Heart right ventricle (tissue), 16 donors: ENCODE data around the gene CSNK1G2. TPM values are rescaled to one million over a fixed set of nuclear protein-coding genes. Genes with fewer than 3 reads are reported as not detected.

ENCODE experiments used
- ATAC-seq, 8 donors: fragments of 200-7000 bp; cut with Tn5 transposase; one replicate each; pipeline ENCODE4 v1.9.1; 2020; ENCODE audit warnings: mild to moderate bottlenecking in 8 of 8, moderate library complexity in 8 of 8, moderate number of reproducible peaks in 1 of 8
- DNase-seq, 2 donors: peaks; one replicate each; pipeline ENCODE4 v3.0.0-alpha.2; 2020
- H3K27ac ChIP-seq, 10 donors: fragments of 200-600 bp; sonication (generic) in 2 of 10; one replicate each; pipeline versions ENCODE4 v1.5.0 to v1.8.0; 2020 to 2022; ENCODE audit warnings: mild to moderate bottlenecking in 3 of 10
- H3K27me3 ChIP-seq, 7 donors: fragments of 200-600 bp; one replicate each; pipeline ENCODE4 v1.8.0; 2021 to 2022; ENCODE audit warnings: mild to moderate bottlenecking in 2 of 7
- H3K36me3 ChIP-seq, 9 donors: fragments of 200-600 bp; sonication (generic) in 1 of 9; one replicate each; pipeline versions ENCODE4 v1.5.0 to v1.8.0; 2020 to 2022; ENCODE audit warnings: mild to moderate bottlenecking in 2 of 9
- H3K4me1 ChIP-seq, 9 donors: fragments of 200-600 bp; sonication (generic) in 1 of 9; one replicate each; pipeline versions ENCODE4 v1.5.0 to v1.8.0; 2020 to 2022; ENCODE audit warnings: mild to moderate bottlenecking in 4 of 9
- H3K4me3 ChIP-seq, 10 donors: fragments of 200-600 bp; sonication (generic) in 2 of 10; one replicate each; pipeline versions ENCODE4 v1.5.0 to v1.8.0; 2020 to 2022; ENCODE audit warnings: mild to moderate bottlenecking in 7 of 10, moderate library complexity in 2 of 10
- H3K9me3 ChIP-seq, 11 donors: fragments of 200-600 bp in 10 of 11; sonication (generic) in 2 of 11; one replicate each; pipeline versions ENCODE4 v1.5.0 to v1.8.0; 2013 to 2022; ENCODE audit warnings: mild to moderate bottlenecking in 2 of 11, control low read depth in 1 of 11, moderate library complexity in 1 of 11
- CTCF ChIP-seq, 9 donors: fragments of 200-600 bp; sonication (generic) in 2 of 9; IDR thresholded peaks; one replicate each; pipeline versions ENCODE4 v1.5.0 to v1.8.0; 2021 to 2022; ENCODE audit warnings: antibody characterized with exemption in 9 of 9, mild to moderate bottlenecking in 5 of 9, moderate library complexity in 1 of 9
- WGBS, 2 donors: extraction: QIAGEN DNeasy Blood & Tissue Kit; methylation state at CpG; one replicate each; pipeline ENCODE4 v1.1.7; 2013; ENCODE audit warnings: inconsistent platforms in 1 of 2; 5-methylcytosine and 5-hydroxymethylcytosine counted together
- intact Hi-C, 10 donors: fragments of 100-400 bp; cut with DNase I; formaldehyde crosslinking; loops; one replicate each; pipeline versions ENCODE4 v1.11.1 to v1.14.2; 2022
- polyA plus RNA-seq, 2 donors: library from polyadenylated mRNA; stranded (reverse); fragments of 200-250 nt; gene quantifications; one replicate each; pipeline ENCODE4 v1.2.3, GENCODE V29; 2013
- total RNA-seq, 10 donors: library from RNA; stranded (reverse); fragmentation: NEBNext Ultra II Directional in 3 of 10; extraction: Animal tissue kit (Norgen Biotek cat#: 25700) in 3 of 10; gene quantifications; one replicate each; pipeline versions ENCODE4 v1.2.1 to v1.2.4, GENCODE V29; 2021 to 2023
- donor health status: Arrhythmogenic right ventricular cardiomyopathy.
- donor health status: ischemic (EF 13 %, LVEDD 7.1; RV severe dilation, severe dysfunction).
- donor health status: healthy with polysubstance abuse.
- donor health status: DM: no; HTN: yes; CAD: no.
- donor health status: DM: no; HTN: no; CAD: no.
- donor health status: ischemic (EF 25% LVEDD 6.9; RV normal size, moderate dysfunction).
- donor health status: ischemic (EF 25% LVEDD 5.7; RV mildly dilated, moderate dysfunction).
- donor health status: healthy.
- donor health status: DM: yes; HTN: yes; CAD: no.
- donor health status: Ischemic cardiomyopathy.
- donor health status: ischemic (EF 35%, LVEDD 5.7; RV mildly dilated, moderate dysfunction).
- donor health status: nonischemic (EF 11% LVEDD 7.7; RV severe dilation, severe dysfunction).
- donor health status: DM: yes; HTN: yes; CAD: no.
- donor health status: PGD.
- donor health status: ischemic (EF 29% LVEDD 5.4; RV normal size, mild dysfunction).
- donor health status: nonischemic (EF 23%, LVEDD 6.1; RV moderate dilation, normal function).

Gene CSNK1G2
- total and polyA plus RNA-seq, 12 donors: 17.7 to 35.2 (median 23.9) TPM

GRCh38 chr19:2010135-2010668 is 69.2 kb downstream of the CSNK1G2 start:
- intact Hi-C loops: no loop called here
- 93 to 94% methylated on average over 20 of the region's 20 CpGs for WGBS, 2 donors
- ATAC-seq (no peak), DNase-seq (no peak)
- Histone ChIP-seq H3K4me1 (peaks cover 0 to 9% (median 3%) of the 10 kb centered on the region in 9 donors), H3K36me3 (no peaks in the 10 kb centered on the region), H3K27ac (no peak overlapping the region), H3K9me3 (no peaks in the 10 kb centered on the region), H3K27me3 (no peaks in the 10 kb centered on the region), H3K4me3 (no peak overlapping the region)
- TF ChIP-seq CTCF (IDR thresholded peaks at IDR 0.05): no peak

- no peak for TF ChIP-seq CTCF (IDR thresholded peaks at IDR 0.05)
- Histone ChIP-seq H3K36me3 (no peaks in the 10 kb centered on the region), H3K4me3 (no peak overlapping the region), H3K9me3 (no peaks in the 10 kb centered on the region), H3K4me1 (peaks cover under 1 to 11% (median 4%) of the 10 kb centered on the region in 9 donors), H3K27me3 (no peaks in the 10 kb centered on the region), H3K27ac (no peak overlapping the region)
- intact Hi-C loops: no loop called here
- WGBS, 2 donors: 95 to 96% methylated on average over 12 of the region's 12 CpGs
- ATAC-seq (no peak), DNase-seq (no peak)
Measured at GRCh38 chr19:2011169-2011568, 70.2 kb downstream of the CSNK1G2 start.

- 87 to 90% methylated on average over 21 of the region's 21 CpGs for WGBS, 2 donors
- Histone ChIP-seq H3K27ac (no peak overlapping the region), H3K36me3 (no peaks in the 10 kb centered on the region), H3K9me3 (no peaks in the 10 kb centered on the region), H3K4me1 (peaks cover 4 to 16% (median 8%) of the 10 kb centered on the region in 9 donors), H3K4me3 (no peak overlapping the region), H3K27me3 (no peaks in the 10 kb centered on the region)
- no peak for TF ChIP-seq CTCF (IDR thresholded peaks at IDR 0.05)
- peak in 1 of 8 donors; percentile 5 for ATAC-seq
- intact Hi-C loops: no loop called here
- DNase-seq: no peak
Measured at GRCh38 chr19:2012941-2013682, 72.1 kb downstream of the CSNK1G2 start.

GRCh38 chr19:2013683-2013961 is 72.7 kb downstream of the CSNK1G2 start:
- DNase-seq (no peak), ATAC-seq (no peak)
- Histone ChIP-seq H3K27me3 (no peaks in the 10 kb centered on the region), H3K9me3 (no peaks in the 10 kb centered on the region), H3K4me3 (no peak overlapping the region), H3K27ac (no peak overlapping the region), H3K36me3 (no peaks in the 10 kb centered on the region), H3K4me1 (peaks cover 4 to 16% (median 8%) of the 10 kb centered on the region in 9 donors)
- intact Hi-C loops: no loop called here
- 96% methylated on average over 6 of the region's 6 CpGs for WGBS, 2 donors
- no peak for TF ChIP-seq CTCF (IDR thresholded peaks at IDR 0.05)
